HG03097 (cell line): ENCODE results near the gene PAQR3.

Experiments
- ATAC-seq: cut with Tn5 transposase; IDR thresholded peaks from one replicate; pipeline ENCODE4 v1.9.1; 2021; ENCODE audit not compliant: unreplicated experiment, low FRiP score

The PAQR3 gene

GRCh38 chr4:78938868-78939666 is at the start of gene PAQR3:
PAQR3 (minus strand) TSS chr4:78939438; CDS start chr4:78939224, 214 bp downstream.
- ATAC-seq: peak; percentile 99

- no peak for ATAC-seq
Measured at GRCh38 chr4:78987683-78988082, 48.4 kb upstream of the PAQR3 start.

GRCh38 chr4:78984593-78984992 is 45.4 kb upstream of the PAQR3 start:
- ATAC-seq: no peak

GRCh38 chr4:78975865-78976264 is 36.6 kb upstream of the PAQR3 start:
- no peak for ATAC-seq

GRCh38 chr4:78971776-78972175 is 32.5 kb upstream of the PAQR3 start:
- no peak for ATAC-seq

GRCh38 chr4:78971326-78971725 is 32.1 kb upstream of the PAQR3 start:
- ATAC-seq: no peak

- ATAC-seq: no peak
Measured at GRCh38 chr4:78962597-78963115, 23.4 kb upstream of the PAQR3 start.

GRCh38 chr4:78960926-78961325 is 21.7 kb upstream of the PAQR3 start:
- no peak for ATAC-seq

- ATAC-seq: no peak
Measured at GRCh38 chr4:78956975-78957374, 17.7 kb upstream of the PAQR3 start.

GRCh38 chr4:78953769-78954666 is 14.8 kb upstream of the PAQR3 start:
- ATAC-seq: no peak

- ATAC-seq: no peak
Measured at GRCh38 chr4:78953231-78953630, 14.0 kb upstream of the PAQR3 start.

- ATAC-seq: no peak
Measured at GRCh38 chr4:78951862-78952472, 12.7 kb upstream of the PAQR3 start.

GRCh38 chr4:78949735-78950134 is 10.5 kb upstream of the PAQR3 start:
- no peak for ATAC-seq

GRCh38 chr4:78945651-78946179 is 6.5 kb upstream of the PAQR3 start:
- no peak for ATAC-seq

GRCh38 chr4:78944381-78944780 is 5.1 kb upstream of the PAQR3 start:
- no peak for ATAC-seq

- ATAC-seq: no peak
Measured at GRCh38 chr4:78940752-78941151, 1.5 kb upstream of the PAQR3 start.

GRCh38 chr4:78939667-78940008 is 400 bp upstream of the PAQR3 start:
- ATAC-seq: peak; percentile 19

- no peak for ATAC-seq
Measured at GRCh38 chr4:78938474-78938867, 767 bp downstream of the PAQR3 start.

GRCh38 chr4:78937837-78938236 is 1.4 kb downstream of the PAQR3 start:
- no peak for ATAC-seq

- ATAC-seq: no peak
Measured at GRCh38 chr4:78936989-78937388, 2.2 kb downstream of the PAQR3 start.
